NCI-H1694 (cell line): ENCODE measurements around the gene GRM5.

Source experiments
- DNase-seq: peaks from one replicate; lab custom pipeline; 2025; lab: John Stamatoyannopoulos, UW

GRM5 gene

DNA sequence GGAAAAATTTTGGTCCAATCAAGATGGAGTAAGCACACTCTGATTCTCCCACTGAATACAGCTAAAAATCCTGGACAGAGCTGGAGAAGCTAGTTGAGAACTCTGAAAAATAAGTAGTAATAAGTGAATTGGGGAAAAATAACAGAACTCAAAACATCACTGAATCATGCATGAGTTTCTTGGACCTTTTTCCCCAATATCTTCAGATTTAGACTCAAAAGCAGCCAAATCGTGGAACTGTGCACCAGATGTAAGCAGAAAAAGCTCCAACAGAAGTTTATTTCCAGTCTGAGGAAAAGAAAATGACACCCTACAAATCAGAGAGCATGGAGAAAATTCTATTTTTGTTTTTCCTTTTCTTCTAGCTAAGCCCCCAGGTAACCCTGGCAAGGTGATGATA is 448.6 kb downstream of the GRM5 start:
- DNase-seq: no peak

DNA sequence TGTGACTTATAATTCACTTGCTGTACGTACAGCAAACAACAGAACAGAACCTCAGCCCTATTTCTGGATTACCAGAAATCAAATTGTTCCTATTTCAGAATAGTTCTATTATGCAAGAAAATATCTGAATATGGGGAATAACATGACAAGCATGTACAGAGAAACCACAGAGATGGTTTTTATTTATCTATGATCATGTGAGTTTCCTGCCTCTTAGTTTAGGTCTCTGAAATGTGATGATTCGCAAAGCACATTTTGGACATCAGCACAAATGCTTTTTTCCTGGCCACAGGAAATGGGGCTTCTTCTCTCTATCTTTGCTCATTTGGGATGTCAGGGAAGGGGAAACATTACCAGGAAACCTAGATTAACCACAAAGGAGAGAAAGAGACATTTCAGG is 461.5 kb downstream of the GRM5 start:
- DNase-seq: no peak

DNA sequence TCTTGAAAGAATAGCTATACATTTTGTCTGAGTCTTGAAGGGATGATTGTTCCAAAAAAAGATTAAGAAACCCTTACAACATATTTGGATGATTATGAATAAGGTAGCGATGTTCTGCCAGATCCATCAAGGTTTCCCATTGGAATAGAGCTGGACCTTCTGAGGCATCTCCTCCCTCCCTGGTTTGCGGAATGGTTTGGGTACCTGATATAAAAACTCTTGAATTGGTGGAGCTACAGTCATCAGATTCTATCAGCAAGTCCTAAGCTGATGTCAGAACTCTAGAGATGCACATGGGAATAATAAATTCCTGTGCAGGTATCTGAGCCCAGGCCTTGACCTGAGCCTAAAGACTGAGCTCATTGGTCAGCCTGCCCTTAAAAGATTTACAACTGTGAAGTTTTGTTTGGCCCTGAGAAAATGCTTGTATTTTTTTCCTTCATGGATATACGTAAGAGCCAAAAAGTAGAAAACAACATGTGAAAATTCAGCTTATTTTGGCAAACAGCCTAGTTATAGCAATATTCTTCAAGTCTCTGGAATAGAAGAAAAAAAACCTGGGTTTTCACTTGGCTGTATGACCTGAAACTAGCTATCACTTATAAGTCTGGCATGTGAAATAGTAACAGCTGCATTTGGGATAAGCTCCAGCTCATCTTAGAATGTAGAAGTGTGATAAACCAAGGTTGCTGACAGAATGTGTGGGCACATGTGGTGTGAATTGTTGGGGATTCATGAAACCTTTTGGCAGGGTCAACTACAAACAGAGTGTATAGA is 462.5 kb downstream of the GRM5 start:
- DNase-seq: no peak

DNA sequence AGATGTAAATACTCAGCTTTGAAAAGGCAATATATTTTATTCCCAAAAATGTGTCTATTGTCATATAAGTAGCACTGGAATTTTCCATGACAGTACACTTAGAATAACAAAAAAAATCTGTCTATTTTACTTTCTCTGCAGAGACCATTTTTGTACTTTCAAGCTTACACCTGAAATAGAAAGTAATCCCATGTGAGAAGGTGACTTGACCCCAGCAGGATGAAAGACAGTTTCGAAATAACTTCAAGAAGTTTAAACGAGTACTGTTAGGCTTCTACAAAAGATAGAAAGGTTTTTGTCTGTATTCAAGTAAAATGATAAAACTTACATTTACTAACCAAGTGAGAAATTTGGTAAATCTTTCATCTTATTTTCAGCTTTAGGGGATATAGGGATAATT is 468.4 kb downstream of the GRM5 start:
- no peak for DNase-seq

DNA sequence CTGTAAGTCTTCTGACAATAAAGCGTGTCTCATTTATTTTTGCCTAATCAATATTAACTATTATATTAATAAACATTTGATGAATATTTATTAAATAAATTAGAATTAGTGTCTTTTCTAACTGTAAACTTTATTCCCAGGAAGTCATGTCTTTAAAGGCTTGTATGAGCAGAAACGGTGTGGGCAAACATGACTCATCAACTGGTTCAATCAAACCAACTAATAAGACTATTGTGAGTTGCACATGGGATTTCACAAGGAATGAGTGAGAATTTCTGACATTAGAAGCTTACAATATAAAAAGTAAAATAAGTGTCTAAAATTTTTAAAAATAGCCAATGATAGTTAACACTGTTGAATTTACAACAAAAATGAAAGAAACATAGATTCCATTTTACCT is 469.0 kb downstream of the GRM5 start:
- DNase-seq: no peak

DNA sequence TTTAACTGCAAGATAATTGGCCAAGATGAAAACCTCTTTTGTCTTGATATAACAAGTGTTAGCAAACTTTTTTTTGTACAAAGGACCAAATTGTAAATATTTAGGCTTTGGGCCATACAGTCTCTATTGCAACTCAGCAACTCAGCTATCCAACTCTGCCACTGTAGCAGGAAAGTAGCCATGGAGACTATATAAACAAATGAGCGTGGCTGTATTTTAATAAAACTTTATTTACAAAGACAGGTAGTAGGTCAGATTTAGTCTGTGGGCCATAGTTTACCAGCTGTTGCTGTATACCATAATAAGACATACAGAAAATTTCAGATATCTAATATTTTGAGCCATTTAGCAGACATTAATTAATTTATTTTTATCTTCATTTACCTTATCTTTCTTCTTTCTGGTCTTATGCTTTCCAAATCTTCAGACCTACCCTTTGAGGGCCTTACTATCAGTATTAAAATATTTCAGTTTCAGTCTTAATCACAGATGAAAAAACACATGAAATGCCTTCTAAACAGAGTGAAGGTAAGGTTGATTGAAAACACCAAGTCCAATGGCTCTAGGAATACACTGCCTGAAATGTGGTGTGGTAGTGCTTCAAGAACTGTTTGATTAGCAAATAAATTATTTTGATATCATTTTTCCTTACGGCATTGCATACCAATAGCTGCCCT is 471.4 kb downstream of the GRM5 start:
- DNase-seq: no peak

DNA sequence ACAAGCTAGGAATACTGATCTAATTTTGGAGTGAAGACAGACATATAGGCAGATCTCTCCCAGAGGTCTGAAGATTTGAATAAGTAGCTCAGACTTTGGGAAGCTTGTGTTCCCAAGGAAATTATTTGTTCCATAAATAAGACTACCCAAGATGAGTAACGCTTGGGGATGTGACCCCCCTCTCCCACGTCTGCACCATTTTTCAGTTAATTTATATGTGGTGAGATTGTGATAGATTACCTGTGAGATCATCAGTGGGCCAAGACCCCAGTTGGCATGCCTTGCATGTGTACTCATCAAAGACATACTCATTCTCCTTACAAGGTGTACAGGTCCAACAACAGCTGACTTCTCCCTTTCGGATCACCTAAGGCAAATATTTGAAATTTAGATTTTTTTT is 475.4 kb downstream of the GRM5 start:
- no peak for DNase-seq

DNA sequence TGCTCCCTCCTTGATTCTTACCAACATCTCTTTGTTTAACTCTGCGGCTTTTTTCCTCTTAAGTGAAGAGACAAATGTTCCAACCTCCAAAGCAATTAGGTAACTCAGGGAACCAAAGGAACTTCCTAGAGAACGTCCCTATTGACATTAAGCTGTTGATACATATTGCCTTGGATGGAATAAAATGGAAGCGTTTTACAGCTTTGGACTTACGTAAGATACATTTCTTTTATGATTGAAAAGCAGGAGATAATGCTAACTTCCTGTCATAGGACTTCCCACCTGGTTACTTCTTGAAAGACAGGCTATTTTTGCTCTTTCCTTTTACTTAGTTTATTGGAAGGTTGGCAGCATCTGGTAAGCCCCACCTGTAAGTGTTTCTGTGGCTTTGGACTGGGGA is 482.5 kb downstream of the GRM5 start:
- DNase-seq: no peak

DNA sequence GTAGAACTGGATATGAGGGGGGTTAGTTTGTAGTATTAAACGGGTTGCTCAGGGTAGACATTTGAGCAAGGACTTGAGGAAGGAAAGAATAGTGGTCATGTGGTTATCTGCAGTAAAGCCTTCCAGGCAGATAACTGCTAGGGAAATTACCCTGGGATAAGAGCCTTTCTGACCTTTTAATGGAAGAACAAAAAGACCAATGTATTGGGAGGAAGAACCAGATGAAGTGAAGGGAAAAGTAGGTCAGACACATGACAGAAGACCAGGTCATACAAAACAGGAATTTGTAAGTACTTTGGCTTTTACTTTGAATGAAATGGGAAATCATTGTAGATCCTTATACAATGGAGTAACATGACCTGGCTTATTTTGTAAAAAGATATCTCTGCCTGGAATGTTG is 486.3 kb downstream of the GRM5 start:
- DNase-seq: no peak

DNA sequence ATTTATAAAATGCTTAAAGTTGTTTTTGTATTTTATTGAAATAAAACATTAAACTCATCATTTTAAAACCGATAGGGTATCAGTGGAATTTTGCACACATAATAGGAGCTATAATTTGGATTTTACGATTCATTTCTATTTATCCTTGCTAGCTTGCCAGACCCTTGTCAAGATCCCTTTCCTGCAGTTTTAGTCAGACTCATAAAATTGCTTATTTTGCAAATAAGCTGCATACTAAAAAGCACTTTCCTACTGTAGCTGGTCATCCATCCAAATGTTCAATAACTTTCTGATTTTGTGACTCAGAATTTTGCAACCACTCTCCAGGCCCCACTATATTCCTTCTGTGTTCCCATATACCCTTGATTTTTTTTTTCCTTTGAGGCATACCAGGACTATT is 489.0 kb downstream of the GRM5 start:
- DNase-seq: no peak

DNA sequence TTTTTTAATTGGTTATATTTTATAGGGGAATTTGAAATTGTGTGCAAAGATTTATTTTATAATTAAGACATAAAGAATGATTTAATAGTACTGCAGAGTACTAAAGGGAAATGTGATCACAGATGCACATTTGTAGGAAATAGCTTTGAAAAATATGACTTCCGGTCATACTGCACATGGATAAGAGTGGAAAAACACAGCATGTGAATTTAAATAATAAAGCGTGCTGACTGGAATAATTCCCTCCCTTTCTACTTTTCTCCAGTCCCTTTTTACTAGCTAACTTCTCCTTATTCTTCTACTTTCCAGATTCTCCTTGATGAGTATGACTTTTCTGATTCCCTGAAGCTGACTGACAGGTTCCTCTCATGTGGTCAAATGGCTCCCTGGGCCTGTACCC is 489.9 kb downstream of the GRM5 start:
- no peak for DNase-seq

DNA sequence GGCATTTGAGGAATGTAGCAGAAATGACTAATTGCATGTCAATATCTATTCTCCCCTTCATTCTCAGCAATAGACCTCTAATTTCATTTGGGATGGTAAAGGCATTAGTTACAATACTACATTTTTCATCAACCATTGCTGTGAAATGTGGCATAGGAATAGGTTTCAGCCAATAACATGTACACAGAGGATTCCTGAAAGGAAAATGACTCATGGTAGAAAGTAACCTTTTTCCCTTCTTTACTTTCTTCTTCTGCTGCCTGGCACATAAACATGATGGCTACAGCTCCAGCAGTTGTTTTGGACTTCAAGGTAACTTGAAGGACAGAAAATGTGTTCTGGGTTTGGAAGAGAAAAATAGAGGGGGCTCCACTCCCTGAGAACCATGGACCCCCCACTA is 496.4 kb downstream of the GRM5 start:
- no peak for DNase-seq

DNA sequence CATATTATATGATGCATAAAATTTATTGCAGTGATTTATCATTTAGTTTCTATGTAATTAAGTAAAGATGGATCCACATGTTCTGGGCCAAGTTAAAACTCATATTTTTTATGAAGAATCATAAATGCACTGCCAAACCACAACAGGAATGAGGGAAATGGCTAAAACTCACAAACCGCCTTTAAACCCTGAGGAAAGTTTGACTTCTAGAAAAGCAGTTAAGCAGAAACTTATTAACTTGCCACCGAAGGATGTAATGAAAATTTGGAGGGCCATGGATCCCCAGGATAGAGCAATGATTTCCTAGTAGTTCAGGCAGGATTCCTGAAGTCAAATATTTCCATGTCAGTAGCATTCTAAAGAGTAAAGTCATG is 510.0 kb downstream of the GRM5 start:
- no peak for DNase-seq

DNA sequence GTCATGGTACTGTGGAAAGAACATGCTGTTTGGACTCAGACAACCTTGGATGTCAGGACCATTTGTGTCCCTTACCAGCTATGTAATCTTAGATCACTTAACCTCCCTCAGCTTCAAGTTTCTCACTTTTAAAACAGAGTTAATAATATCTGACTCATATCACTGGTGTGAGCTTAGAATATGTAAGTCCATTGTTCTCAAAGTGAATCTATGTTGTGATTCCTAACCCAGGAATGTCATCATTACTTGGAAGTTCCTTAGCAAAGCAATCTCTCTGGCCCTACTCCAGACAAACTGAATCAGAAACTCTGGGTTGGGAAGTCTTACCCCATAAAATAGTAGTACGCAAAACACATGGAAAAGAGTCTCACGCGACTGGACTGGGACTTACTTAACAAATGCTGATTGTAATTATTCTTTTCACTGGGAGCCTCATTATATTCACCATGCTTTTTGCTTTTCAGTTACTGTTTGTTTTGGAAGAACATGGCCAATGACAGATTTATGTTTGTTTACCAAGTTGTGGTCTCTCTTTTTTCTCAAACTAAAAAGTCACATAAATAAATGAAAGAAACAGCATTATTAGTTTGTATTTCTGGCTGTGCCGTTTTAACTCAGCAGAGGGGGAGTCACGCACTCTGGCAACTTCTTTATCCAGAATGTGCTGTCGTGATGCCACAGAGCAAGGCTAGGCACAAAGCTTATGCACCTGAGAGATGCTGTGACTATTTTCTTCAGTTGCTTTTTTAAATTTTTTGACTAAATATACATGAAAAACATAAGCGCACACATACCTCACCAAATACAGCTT is 510.6 kb downstream of the GRM5 start:
- no peak for DNase-seq

DNA sequence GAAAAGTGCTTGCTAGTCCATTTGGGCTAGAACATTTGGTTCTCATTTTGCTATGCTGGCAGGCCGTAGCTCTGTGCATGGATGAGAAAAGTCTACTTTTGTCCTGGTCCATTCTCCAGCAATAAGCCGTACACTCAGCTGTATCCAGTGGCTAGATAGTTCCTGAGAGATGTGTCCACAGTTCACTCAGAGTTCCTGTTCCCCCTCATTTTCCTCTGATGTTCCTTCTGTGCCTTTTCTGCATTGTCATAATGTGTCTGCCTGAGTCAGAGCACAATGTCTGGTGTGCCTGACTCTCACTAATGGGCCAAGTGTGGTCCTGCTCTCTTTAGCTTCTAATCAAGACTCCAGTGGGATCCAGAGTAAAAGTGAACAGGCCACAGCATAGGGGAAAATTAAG is 512.6 kb downstream of the GRM5 start:
- no peak for DNase-seq

DNA sequence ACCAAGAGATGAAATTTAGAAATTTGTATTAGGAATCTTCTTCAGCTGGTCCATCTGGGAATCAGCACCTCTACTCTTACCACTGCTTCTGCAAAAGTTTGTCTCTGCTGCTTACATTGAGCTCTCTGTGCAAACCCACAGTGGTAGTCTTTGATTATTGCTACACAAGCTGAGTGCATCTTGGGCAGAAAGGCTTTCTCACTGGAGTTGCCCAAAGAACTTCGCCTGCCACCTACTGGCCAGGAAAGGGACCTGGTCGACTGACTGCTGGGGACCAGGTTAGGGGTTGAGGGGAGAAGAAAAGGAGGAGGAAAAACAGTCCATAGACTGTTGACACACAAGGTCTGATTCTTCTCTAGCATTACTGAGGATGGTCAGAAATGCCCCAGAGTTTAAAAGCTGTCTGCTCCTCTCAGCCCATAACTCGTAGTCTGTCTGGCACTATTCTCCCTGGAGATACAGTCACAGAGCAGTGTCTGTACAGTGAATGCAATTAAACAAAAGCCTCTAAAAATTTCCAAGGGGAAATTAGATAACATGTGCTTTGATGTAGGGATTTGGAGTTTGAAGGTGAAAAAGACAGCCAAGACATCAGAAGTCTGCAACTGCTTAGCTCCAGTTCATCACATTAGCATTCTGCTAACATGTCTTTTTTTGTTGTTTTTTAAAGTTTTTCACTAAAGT is 513.3 kb downstream of the GRM5 start:
- peak; percentile 33 for DNase-seq

DNA sequence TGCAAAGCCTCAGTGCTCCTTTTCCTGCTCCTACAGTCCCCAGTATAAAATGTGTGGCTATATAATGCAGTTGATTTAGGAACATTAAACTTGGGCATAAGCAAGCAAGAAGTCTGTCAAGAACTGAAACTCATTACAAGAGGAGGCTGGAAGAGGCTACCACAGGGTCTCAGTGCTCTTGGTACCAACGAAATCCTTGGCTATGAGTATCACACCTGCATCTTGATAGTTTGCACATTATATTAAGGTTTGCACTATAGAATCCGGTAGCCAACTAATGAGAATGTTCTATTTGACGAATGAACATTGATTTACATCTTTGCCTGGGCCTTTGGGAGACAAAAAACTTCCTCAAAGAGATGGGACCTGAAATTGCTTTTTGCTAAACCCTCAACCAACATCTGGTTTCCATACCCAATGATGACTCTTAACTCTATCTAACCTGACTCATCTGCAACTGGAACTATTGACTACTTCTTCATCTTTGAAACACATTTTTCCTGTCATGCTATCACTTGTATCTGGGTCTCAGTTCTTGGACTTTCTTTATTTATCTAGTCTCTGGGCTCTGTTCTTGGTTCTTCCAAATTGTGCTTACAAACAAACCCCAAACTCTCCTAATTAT is 521.0 kb downstream of the GRM5 start:
- DNase-seq: no peak

DNA sequence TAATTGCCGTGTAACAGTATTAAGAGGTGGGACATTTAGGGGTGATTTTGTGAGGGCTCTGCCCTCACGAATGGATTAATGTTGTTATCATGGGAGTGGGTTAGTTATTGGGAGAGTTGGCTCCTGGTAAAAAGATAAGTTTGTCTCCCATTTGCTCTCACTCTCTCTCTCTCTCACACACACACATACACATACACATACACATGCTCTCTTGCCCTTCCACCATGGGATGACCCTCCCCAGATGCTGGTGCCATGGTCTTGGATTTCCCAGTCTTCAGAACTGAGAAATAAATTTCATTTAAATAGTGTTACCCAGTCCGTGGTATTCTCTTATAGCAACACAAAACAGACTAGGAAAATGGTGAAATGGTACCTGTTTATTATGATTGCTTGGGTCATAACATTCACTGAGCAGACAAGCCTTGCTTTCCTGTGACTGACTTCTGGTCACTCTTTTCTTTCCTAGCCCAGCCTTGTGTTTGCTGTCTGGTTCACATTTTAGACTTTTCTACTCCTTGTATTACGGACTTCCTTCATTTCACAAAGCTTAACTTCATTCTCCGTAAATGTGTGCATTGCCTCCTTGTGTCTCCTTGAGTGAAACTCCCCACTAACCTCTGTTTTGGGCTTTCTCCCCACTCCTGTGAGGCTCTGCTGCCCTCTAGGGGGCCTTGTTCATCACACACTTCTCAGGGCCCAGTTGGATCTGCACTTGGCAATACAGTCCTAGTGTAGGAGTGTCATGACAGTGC is 521.7 kb downstream of the GRM5 start:
- peak; percentile 79 for DNase-seq

DNA sequence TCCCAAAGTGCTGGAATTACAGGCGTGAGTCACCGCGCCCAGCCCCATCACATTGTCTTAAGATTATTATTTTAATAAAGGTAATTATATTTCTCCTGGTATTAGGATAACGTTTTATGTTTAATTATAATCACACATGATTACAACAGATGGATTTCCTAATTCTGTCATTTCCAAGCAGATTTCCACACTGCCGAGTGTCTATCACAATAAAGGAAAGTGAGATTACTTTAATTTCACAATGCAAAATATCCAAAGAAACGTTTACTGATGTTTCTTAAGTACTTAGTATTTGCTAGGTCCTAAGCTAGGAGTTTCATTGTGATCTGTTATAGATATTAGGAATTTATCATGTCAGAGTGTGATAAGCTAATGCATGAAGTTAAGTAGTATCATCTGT is 524.8 kb downstream of the GRM5 start:
- DNase-seq: no peak

DNA sequence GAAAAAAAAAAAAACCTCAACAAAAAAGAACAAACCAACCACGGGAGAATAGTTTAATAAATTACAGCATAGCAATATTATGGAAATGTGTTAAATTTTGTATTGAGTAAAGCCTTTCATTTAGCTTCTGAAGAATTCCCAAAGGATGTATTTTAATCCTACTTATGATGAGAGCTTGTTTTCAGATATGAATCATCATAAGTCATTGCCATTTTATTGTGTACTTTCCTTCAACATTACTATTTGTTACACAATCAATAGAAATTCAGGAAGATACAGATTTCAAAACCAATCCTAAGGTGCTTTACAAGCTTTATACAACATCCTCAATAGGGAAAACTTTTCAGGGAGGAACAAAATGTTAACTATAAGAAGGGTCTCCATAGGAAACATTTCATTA is 527.7 kb downstream of the GRM5 start:
- DNase-seq: no peak

DNA sequence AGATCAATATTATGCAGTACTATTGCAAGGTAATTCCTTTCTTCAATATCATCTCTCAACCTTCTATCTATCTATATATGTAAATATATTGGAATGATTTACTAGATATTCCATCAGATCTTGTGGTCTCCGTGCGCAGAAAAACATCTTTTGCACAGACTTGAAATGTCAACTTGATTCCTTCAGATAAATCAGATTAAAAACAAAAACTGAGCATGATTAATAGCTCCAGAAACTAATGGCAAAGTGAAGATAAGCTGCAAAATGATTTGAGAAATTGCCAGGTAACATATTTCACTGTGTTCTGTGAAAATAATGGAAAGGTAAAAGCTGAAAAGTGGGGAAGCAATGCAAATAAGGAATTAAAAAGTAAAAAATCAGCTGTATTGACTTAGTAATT is 528.2 kb downstream of the GRM5 start:
- no peak for DNase-seq
